HepG2 (cell line): ENCODE data around the gene FAM90A26. TPM values are rescaled to one million over a fixed set of nuclear protein-coding genes. Genes with fewer than 3 reads are reported as not detected.
"Not testable (repeated sequence)": the region's sequence is repeated elsewhere in the genome, so short reads cannot be mapped to it uniquely, and the experiment has no call there.

Source experiments
- CSRNP1 ChIP-seq: sonication (generic); formaldehyde crosslinking; IDR thresholded peaks from 2 replicates; pipeline ENCODE4 v1.8.1; 2023; ENCODE audit warnings: mild to moderate bottlenecking, missing genetic modification reagents
- HINFP ChIP-seq: sonication (generic); formaldehyde crosslinking; IDR thresholded peaks from 2 replicates; pipeline ENCODE4 v1.4.0; 2020; ENCODE audit warnings: low read depth, mild to moderate bottlenecking, missing genetic modification reagents
- IRX3 ChIP-seq: sonication (generic); formaldehyde crosslinking; IDR thresholded peaks from 2 replicates; pipeline ENCODE4 v1.8.1; 2023; ENCODE audit warnings: mild to moderate bottlenecking, low read depth, missing genetic modification reagents, borderline replicate concordance
- NONO ChIP-seq, 2 experiments: fragments of 450-650 bp in 1 of 2; sonication (generic) in 1 of 2; formaldehyde crosslinking in 1 of 2; IDR thresholded peaks in 1 of 2; conservative IDR thresholded peaks in 1 of 2; 2 replicates each; pipeline versions ENCODE4 v1.6.1 to v1.8.0; 2017 to 2022; ENCODE audit warnings: mild to moderate bottlenecking in 1 of 2, missing genetic modification reagents in 1 of 2, moderate library complexity in 1 of 2
- NRL ChIP-seq: sonication (generic); formaldehyde crosslinking; IDR thresholded peaks from 2 replicates; pipeline ENCODE4 v1.5.0; 2020; ENCODE audit warnings: missing genetic modification reagents, mild to moderate bottlenecking, moderate library complexity, borderline replicate concordance
- PHF20 ChIP-seq: sonication (generic); formaldehyde crosslinking; IDR thresholded peaks from 2 replicates; pipeline ENCODE4 v1.5.0; 2020; ENCODE audit warnings: mild to moderate bottlenecking, missing genetic modification reagents
- RFX3 ChIP-seq: IDR thresholded peaks from 2 replicates; pipeline ENCODE4 v1.6.1; 2016; ENCODE audit warnings: missing biosample characterization, missing genetic modification reagents
- SP4 ChIP-seq: sonication (generic); formaldehyde crosslinking; IDR thresholded peaks from 2 replicates; pipeline ENCODE4 v1.8.1; 2023; ENCODE audit warnings: mild to moderate bottlenecking, missing genetic modification reagents
- SP5 ChIP-seq: IDR thresholded peaks from 2 replicates; pipeline ENCODE4 v1.6.1; 2016; ENCODE audit warnings: low read depth, borderline replicate concordance
- ZNF230 ChIP-seq: sonication (generic); formaldehyde crosslinking; IDR thresholded peaks from 2 replicates; pipeline ENCODE4 v1.4.0; 2020; ENCODE audit warnings: mild to moderate bottlenecking, missing genetic modification reagents
- ZNF333 ChIP-seq: sonication (generic); formaldehyde crosslinking; IDR thresholded peaks from 2 replicates; pipeline ENCODE4 v1.4.0; 2020; ENCODE audit warnings: mild to moderate bottlenecking, missing genetic modification reagents, borderline replicate concordance
- ZNF34 ChIP-seq: sonication (generic); formaldehyde crosslinking; IDR thresholded peaks from 2 replicates; pipeline ENCODE4 v1.4.0; 2020; ENCODE audit warnings: mild to moderate bottlenecking, missing genetic modification reagents, borderline replicate concordance
- ZNF556 ChIP-seq: sonication (generic); formaldehyde crosslinking; IDR thresholded peaks from 2 replicates; pipeline ENCODE4 v1.4.0; 2020; ENCODE audit warnings: mild to moderate bottlenecking, missing genetic modification reagents, borderline replicate concordance
- ZNF746 ChIP-seq: sonication (generic); formaldehyde crosslinking; IDR thresholded peaks from 2 replicates; pipeline ENCODE4 v1.8.0; 2022; ENCODE audit warnings: mild to moderate bottlenecking, missing genetic modification reagents
- ZNF788 ChIP-seq: sonication (generic); formaldehyde crosslinking; IDR thresholded peaks from 2 replicates; pipeline ENCODE4 v1.5.0; 2020; ENCODE audit warnings: mild to moderate bottlenecking, missing genetic modification reagents, borderline replicate concordance
- ZNF891 ChIP-seq: sonication (generic); formaldehyde crosslinking; IDR thresholded peaks from 2 replicates; pipeline ENCODE4 v1.5.0; 2020; ENCODE audit warnings: mild to moderate bottlenecking, missing genetic modification reagents
- ZSCAN21 ChIP-seq: sonication (generic); formaldehyde crosslinking; IDR thresholded peaks from 2 replicates; pipeline ENCODE4 v1.8.0; 2022; ENCODE audit warnings: mild to moderate bottlenecking, missing genetic modification reagents, moderate library complexity, borderline replicate concordance
- polyA plus RNA-seq, 8 experiments: library from polyadenylated mRNA; depleted of rRNA in 3 of 8; stranded (reverse) in 7 of 8; unstranded in 1 of 8; fragments of >200 nt; fragmentation: Illumina TruSeq in 4 of 8; extraction: Trizol in 4 of 8; gene quantifications; 2 replicates each; pipeline versions ENCODE4 v1.2.1 to v1.2.3, GENCODE V29; 2011 to 2016; ENCODE audit warnings: low read depth in 4 of 8, missing spikeins in 1 of 8, mixed read lengths in 1 of 8; ENCODE audit not compliant: insufficient read depth in 1 of 8
- total RNA-seq, 5 experiments: library from RNA; depleted of rRNA; stranded (reverse); fragments of >200 nt; fragmentation: Illumina TruSeq; extraction: Trizol; gene quantifications; 2 replicates each; pipeline ENCODE4 v1.2.3, GENCODE V29; 2016; ENCODE audit warnings: low read depth in 1 of 5

FAM90A26 gene
- total and polyA plus RNA-seq, 2 of the 13 experiments (the other 11 are each of a cell fraction or from before 2014, with no cell fraction given): not detected

GRCh38 chr4:9153008-9153570 is 17.1 kb upstream of the FAM90A26 start (continued):
- TF ChIP-seq HINFP: peak; percentile 63; the same call in 1 of the 2 replicates
- not testable (repeated sequence) for TF ChIP-seq NONO (IDR thresholded peaks at IDR 0.05)
- TF ChIP-seq NONO (CRISPR knock-in tag; conservative IDR thresholded peaks at IDR 0.05): peak; percentile 80
- TF ChIP-seq ZNF333 (CRISPR knock-in tag): 0 out of 2 replicates have a peak, but pooled peaks have one; percentile 75
- 0 out of 2 replicates have a peak, but pooled peaks have one; percentile 52 for TF ChIP-seq PHF20 (CRISPR knock-in tag)
- peak; percentile 72; the same call in 1 of the 2 replicates for TF ChIP-seq NRL
- TF ChIP-seq ZNF556: 0 out of 2 replicates have a peak, but pooled peaks have one; percentile 72
- TF ChIP-seq ZNF788: peak; percentile 52; the same call in 1 of the 2 replicates
- 0 out of 2 replicates have a peak, but pooled peaks have one; percentile 46 for TF ChIP-seq ZNF230
- TF ChIP-seq SP4 (CRISPR knock-in tag): peak; percentile 73
- TF ChIP-seq IRX3: 0 out of 2 replicates have a peak, but pooled peaks have one; percentile 64
- TF ChIP-seq SP5 (CRISPR knock-in tag): peak; percentile 48; the same call in 1 of the 2 replicates
- peak; percentile 83 for TF ChIP-seq CSRNP1 (CRISPR knock-in tag)
- TF ChIP-seq ZSCAN21 (CRISPR knock-in tag): peak; percentile 52; the same call in 1 of the 2 replicates
- 0 out of 2 replicates have a peak, but pooled peaks have one; percentile 27 for TF ChIP-seq ZNF746 (CRISPR knock-in tag)
- TF ChIP-seq ZNF34 (CRISPR knock-in tag): 0 out of 2 replicates have a peak, but pooled peaks have one; percentile 43
- TF ChIP-seq RFX3: peak; percentile 83
- 0 out of 2 replicates have a peak, but pooled peaks have one; percentile 44 for TF ChIP-seq ZNF891 (CRISPR knock-in tag)
- TF ChIP-seq, all 625 proteins: peak for 118; not testable (repeated sequence) for 507
